ENCODE data around the gene EVI5L. TPM values are rescaled to one million over a fixed set of nuclear protein-coding genes. Genes with fewer than 3 reads are reported as not detected.

Gene EVI5L
- polyA plus RNA-seq, 3 donors = 14.1 to 17.9 (median 15.5) TPM

- DNase-seq (ENCODE audit: low read depth in 3 of 3, low spot score in 2 of 3) = no peak
Observed at GRCh38 chr19:7844405-7844804, 14.4 kb downstream of the EVI5L start.

- no peak for DNase-seq (ENCODE audit: low read depth in 3 of 3, low spot score in 2 of 3)
Observed at GRCh38 chr19:7844951-7845350, 14.9 kb downstream of the EVI5L start.

- DNase-seq (ENCODE audit: low read depth in 3 of 3, low spot score in 2 of 3) = no peak
Observed at GRCh38 chr19:7845390-7846154, 15.6 kb downstream of the EVI5L start.

- DNase-seq (ENCODE audit: low read depth in 3 of 3, low spot score in 2 of 3) = no peak
Observed at GRCh38 chr19:7846155-7846646, 16.2 kb downstream of the EVI5L start.

- no peak for DNase-seq (ENCODE audit: low read depth in 3 of 3, low spot score in 2 of 3)
Observed at GRCh38 chr19:7847664-7848063, 17.6 kb downstream of the EVI5L start.

- DNase-seq (ENCODE audit: low read depth in 3 of 3, low spot score in 2 of 3) = no peak
Observed at GRCh38 chr19:7848779-7849457, 18.9 kb downstream of the EVI5L start.

- DNase-seq (ENCODE audit: low read depth in 3 of 3, low spot score in 2 of 3) = no peak
Observed at GRCh38 chr19:7849631-7849999, 19.6 kb downstream of the EVI5L start.

- DNase-seq (ENCODE audit: low read depth in 3 of 3, low spot score in 2 of 3) = no peak
Observed at GRCh38 chr19:7850000-7850813, 20.2 kb downstream of the EVI5L start.

GRCh38 chr19:7850945-7851622, 21.1 kb downstream of the EVI5L start:
- no peak for DNase-seq (ENCODE audit: low read depth in 3 of 3, low spot score in 2 of 3)

- DNase-seq (ENCODE audit: low read depth in 3 of 3, low spot score in 2 of 3) = no peak
Observed at GRCh38 chr19:7851623-7852500, 21.8 kb downstream of the EVI5L start.

- DNase-seq (ENCODE audit: low read depth in 3 of 3, low spot score in 2 of 3) = no peak
Observed at GRCh38 chr19:7852851-7853769, 23.1 kb downstream of the EVI5L start.

- DNase-seq (ENCODE audit: low read depth in 3 of 3, low spot score in 2 of 3) = no peak
Observed at GRCh38 chr19:7853770-7854128, 23.7 kb downstream of the EVI5L start.

- no peak for DNase-seq (ENCODE audit: low read depth in 3 of 3, low spot score in 2 of 3)
Observed at GRCh38 chr19:7855426-7856108, 25.5 kb downstream of the EVI5L start.

GRCh38 chr19:7856109-7856591, 26.1 kb downstream of the EVI5L start:
- DNase-seq (ENCODE audit: low read depth in 3 of 3, low spot score in 2 of 3) = no peak

GRCh38 chr19:7856679-7857663, 27.0 kb downstream of the EVI5L start:
- DNase-seq (ENCODE audit: low read depth in 3 of 3, low spot score in 2 of 3) = no peak

- no peak for DNase-seq (ENCODE audit: low read depth in 3 of 3, low spot score in 2 of 3)
Observed at GRCh38 chr19:7857727-7858108, 27.7 kb downstream of the EVI5L start.
